GM21723 (cell line): ENCODE measurements around the gene BARHL1.
"Not testable (repeated sequence)": the region's sequence is repeated elsewhere in the genome, so short reads cannot be mapped to it uniquely, and the experiment has no call there.

Source experiments
- ATAC-seq: cut with Tn5 transposase; IDR thresholded peaks from one replicate; pipeline ENCODE4 v1.9.1; 2021; ENCODE audit warnings: mild to moderate bottlenecking, moderate library complexity; ENCODE audit not compliant: unreplicated experiment

The BARHL1 gene

GRCh38 chr9:132556235-132556634, 26.2 kb upstream of the BARHL1 start:
- ATAC-seq = no peak

- ATAC-seq = no peak
Observed at GRCh38 chr9:132556714-132557113, 25.7 kb upstream of the BARHL1 start.

- no peak for ATAC-seq
Observed at GRCh38 chr9:132557159-132557558, 25.2 kb upstream of the BARHL1 start.

GRCh38 chr9:132559711-132560110, 22.7 kb upstream of the BARHL1 start:
- no peak for ATAC-seq

- ATAC-seq = no peak
Observed at GRCh38 chr9:132560616-132561202, 21.7 kb upstream of the BARHL1 start.

GRCh38 chr9:132562306-132562573, 20.2 kb upstream of the BARHL1 start:
- ATAC-seq = no peak

GRCh38 chr9:132564526-132564925, 17.9 kb upstream of the BARHL1 start:
- no peak for ATAC-seq

GRCh38 chr9:132568787-132569186, 13.6 kb upstream of the BARHL1 start:
- not testable (repeated sequence) for ATAC-seq

GRCh38 chr9:132571806-132572600, 10.4 kb upstream of the BARHL1 start:
- ATAC-seq = no peak

GRCh38 chr9:132572921-132573320, 9.5 kb upstream of the BARHL1 start:
- no peak for ATAC-seq

GRCh38 chr9:132575005-132575609, 7.3 kb upstream of the BARHL1 start:
- no peak for ATAC-seq

GRCh38 chr9:132575811-132576210, 6.6 kb upstream of the BARHL1 start:
- ATAC-seq = no peak

GRCh38 chr9:132577119-132577518, 5.3 kb upstream of the BARHL1 start:
- no peak for ATAC-seq

- no peak for ATAC-seq
Observed at GRCh38 chr9:132578367-132578932, 4.0 kb upstream of the BARHL1 start.

GRCh38 chr9:132579427-132579798, 3.0 kb upstream of the BARHL1 start:
- no peak for ATAC-seq

- no peak for ATAC-seq
Observed at GRCh38 chr9:132582786-132583583, 579 bp downstream of the BARHL1 start.

GRCh38 chr9:132583584-132584304, 1.3 kb downstream of the BARHL1 start:
- no peak for ATAC-seq

GRCh38 chr9:132584601-132585560, 2.5 kb downstream of the BARHL1 start:
- ATAC-seq = no peak

GRCh38 chr9:132585954-132586829, 3.8 kb downstream of the BARHL1 start:
- no peak for ATAC-seq
